Measurements from ENCODE around the gene BMX. TPM values are rescaled to one million over a fixed set of nuclear protein-coding genes. Genes with fewer than 3 reads are reported as not detected.

BMX gene
- total RNA-seq, 1 donor from 2014 or later, result not detected

DNA sequence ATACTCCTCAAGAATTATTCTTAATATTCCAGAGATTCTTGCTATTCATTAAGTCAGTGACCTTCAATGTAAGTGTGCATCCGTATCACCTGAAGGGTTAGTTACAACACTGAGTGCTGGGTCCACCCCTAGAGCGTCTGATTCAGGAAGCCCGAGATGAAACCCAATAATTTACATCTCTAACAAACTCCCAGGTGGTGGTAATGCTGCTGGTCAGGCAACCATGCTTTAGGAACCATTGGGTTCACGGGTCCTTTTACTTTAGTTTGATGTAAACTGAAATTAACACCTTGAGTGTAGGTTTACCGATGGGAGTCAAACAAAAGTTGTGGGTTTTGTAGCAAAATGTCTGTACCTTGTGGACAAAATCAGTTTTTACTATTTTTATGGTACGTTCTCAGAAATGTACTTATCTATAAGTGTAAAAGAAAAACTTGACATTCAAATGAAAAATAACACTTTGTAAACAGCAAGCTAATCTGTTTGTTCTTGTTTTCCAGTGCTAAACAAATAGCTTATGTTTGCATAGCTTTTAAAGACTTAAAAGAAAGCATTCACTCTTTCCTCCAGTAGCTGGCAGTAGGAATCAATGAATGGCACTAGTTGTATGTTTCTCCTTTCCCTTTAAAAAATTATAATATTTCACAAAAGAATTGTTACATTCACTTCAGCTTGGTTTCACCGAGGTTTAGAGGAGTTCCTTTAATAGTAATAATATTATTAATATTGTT, 67.4 kb downstream of the BMX start:
- DNase-seq (ENCODE audit: low read depth), result no peak

DNA sequence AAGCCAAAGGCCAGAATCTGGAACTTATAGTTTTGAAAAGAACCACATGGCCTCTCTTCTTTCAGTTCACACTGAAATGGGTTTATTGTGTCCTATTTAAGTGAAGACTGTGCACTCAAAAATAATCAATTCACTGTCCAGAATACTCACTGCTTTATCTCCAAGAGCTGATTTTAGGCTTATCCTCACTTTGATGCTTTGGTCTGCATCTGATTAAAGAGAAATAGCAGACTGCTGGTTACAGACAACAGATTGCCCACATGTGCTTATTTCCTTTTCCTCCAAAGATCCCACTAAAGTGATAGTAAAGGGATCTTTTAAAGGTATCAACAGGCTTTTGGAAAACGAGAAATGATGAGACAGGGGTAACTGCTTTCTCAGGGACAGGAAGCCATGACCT, 69.5 kb downstream of the BMX start:
- no peak for DNase-seq (ENCODE audit: low read depth)

DNA sequence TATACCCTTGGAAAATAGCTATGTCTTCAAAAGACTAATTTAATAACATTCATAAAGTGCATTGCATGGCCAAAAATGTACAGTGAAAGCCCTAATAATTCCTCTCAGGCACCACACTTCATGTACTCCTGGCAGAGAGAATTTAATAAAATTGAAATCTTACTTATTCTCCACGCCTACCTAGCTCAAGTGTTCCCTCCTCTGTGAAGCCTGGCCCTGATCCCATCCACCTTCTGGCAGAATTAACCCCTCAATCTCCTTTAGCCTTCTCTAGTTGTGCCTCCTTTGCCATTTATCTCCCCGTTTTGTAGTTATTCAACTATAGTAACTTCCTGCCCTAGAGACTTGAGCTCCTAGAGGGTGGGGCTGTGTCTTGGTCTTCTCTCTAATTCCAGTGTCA, 73.4 kb downstream of the BMX start:
- DNase-seq (ENCODE audit: low read depth), result no peak

DNA sequence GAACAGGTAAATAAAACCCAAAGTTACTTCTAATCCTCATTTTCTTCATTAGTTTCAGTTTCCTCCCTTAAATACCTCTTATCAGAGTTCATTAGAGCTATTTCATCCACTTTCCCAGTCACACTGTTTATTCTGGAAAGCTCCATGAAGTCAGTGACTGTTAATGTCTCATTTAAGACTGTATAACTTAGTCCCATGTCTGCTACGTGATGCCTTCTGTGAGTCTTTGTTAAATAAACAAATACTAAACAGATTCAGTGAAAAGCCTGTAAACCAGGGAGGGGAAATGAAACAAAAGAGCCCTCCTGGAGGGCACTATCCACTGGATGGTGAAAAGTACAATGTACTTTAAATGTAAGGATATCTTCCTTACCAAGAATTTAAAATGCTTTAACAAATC, 75.4 kb downstream of the BMX start:
- DNase-seq (ENCODE audit: low read depth), result no peak

DNA sequence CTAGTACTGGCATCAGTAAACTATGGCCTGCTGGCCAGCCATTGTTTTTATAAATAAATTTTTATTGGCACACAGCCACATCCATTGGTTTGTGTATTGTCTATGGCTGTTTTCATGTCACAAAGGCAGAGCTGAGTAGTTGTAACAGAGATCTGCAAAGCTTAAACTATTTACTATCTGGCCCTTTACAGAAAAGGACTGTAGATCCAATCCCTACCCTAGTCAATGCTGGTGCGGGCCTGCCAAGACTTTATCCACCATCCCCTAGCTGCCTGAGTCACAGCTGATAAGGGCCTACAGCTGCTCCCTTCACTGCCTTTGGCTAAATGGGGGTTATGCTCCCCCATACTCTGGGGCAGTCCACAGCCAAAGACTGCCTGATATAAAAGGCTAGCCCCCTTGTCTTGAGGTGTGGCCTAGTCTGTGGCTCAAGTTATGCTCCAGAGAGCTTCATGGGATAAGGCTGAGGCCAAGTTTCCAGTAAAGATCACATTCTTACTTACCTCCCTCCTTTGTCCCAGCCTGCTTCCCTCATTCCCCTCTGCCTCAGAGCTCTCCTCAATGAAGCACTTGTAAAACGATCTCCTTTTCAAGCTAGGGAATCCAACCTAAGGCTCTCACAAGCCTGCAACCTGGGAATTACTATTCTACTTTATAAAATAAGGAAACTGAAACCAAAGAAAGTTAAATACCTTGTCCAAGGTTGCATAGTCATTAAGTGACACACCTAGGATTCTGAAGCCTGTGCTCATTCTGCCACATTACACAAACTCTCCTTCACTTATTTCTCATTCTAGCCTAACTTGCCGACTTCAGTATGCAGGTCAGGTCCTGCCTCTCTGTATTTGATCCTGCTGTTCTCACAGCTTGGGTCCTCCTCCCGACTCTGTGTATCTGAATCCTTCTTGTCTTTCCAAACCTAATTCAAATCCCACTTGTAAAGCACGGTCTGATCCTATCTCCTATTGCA, 79.5 kb downstream of the BMX start:
- no peak for DNase-seq (ENCODE audit: low read depth)

DNA sequence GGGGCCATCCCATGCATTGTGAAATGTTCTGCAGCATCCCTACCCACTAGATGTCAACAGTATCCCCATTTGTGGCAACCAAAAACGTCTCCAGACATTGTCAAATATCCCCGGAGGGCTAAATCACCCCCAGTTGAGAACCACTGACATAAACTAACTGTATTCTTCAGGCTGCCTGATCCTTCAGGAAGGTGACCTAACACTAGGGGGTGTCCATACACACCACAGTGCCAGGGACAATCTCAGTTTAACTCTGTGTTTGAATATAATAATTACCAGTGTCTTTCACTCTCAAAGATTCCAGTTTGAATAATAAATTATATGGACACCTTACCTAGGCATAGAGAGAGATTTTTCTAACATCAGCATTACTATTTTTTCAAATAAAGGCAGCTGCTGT, 93.8 kb downstream of the BMX start:
- no peak for DNase-seq (ENCODE audit: low read depth)

DNA sequence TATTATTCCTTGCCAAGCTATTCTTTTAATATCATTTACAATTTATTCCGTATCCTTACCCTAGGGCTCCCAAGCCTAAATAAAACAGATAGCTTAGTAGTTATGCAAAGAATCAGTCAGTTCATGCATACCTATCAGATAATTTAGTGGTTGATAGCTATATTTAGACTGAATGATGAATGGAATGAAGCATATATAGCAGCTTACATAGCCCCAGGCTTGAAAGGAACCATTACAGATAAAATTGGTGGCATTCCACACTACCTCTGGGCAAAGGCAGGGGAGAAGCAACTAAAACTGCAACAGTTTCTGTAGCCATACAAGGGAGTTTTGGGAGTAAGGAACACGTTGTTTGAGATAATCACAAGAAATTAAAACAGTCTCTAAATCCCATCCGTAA, 97.4 kb downstream of the BMX start:
- no peak for DNase-seq (ENCODE audit: low read depth)

DNA sequence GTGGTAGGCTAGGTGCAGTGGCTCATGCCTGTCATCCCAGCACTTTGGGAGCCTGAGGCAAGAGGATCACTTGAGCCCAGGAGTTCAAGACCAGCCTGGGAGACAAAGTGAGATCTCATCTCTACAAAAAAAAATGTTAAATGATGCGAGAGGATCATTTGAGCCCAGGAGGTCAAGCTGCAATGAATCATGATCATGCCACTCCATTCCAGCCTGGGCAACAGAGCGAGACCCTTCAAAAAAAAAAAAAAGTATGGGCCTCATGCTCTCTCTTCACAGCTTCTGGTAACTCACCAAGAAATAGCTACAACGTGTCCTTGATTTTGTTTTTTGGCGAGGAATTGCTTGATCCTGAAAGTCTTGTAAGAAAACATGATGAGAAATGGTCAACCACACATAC, 98.9 kb downstream of the BMX start:
- DNase-seq (ENCODE audit: low read depth), result no peak

DNA sequence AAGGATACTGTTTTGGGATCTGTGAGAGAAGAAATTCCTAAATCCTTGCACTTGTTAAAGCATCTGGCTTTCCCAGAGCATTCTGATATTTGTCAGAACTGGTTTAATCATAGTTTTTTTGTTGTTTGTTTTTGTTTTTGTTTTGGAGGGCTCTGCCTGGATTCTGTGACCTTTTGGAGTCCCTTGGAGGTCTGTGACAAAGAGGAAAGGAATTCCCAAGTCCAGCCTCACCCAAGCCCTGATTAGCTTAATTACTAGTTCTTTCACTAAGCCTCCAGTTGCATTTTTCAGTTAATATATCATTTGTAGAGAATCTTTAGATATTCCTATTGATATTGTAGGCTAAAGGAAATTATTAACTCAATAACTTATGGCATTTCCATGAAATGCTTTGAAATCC, 99.4 kb downstream of the BMX start:
- DNase-seq (ENCODE audit: low read depth), result no peak

DNA sequence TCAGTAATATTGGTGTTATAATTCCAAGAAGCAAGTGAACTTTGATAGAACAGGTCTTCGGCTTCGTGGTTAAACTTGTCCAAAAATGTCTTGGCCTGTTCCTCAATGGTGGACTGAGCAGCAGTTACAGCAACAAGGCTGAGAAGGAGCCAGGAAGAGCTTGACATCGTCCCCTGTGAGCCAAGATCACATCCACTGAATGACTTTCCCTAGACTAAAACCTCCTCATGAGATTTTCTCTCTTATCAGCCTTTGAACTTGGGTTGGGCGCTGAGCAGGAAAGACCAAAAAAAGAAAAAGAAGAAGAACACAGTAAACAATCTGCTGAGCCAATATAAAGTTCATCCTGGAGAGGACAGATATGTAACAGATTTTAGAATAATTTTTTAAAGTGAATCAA, 100.1 kb downstream of the BMX start, which contains the start of gene ACE2:
Gene ACE2 (minus strand): TSS at position 216 of the 400 bp plus-strand sequence. CDS start 49 bp downstream, at position 167.
- no peak for DNase-seq (ENCODE audit: low read depth)

DNA sequence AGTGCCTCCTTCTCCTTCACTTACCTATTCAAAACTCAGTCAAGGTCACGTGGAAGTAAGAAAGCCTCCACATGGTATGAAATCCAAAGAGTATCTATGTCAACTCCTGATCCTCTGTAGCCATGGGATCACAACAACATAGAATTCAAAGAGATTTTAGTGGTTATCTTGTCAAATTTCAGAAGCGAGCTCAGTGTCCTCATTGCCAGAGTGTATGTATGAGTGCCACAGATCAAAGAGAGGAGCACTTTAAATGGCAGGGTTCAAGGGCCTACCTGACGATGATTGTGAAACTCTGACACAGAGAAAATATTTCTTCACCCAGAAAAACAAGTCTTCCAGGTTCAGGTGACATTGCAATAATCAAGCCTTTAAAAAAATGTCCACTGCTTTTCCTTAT, 101.3 kb downstream of the BMX start:
- no peak for DNase-seq (ENCODE audit: low read depth)

DNA sequence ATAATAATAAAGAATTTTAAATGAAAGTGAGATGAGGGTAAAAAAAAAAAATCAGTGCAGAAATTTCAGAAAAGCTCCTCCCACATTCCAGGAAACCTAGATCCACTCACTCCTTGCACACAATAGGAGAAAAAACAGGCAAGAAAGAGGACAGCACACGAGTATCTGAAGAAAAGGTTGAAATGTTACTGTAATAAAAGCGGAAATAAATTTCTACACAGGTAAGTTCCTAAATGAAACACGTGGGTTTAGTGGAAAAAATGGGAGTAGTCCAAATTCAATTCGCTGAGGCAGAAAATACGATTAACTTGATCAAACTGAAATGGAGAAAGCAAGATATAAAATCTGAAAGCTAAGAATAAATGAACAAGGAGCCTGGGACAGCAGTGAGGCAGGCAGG, 102.2 kb downstream of the BMX start:
- DNase-seq (ENCODE audit: low read depth), result no peak

DNA sequence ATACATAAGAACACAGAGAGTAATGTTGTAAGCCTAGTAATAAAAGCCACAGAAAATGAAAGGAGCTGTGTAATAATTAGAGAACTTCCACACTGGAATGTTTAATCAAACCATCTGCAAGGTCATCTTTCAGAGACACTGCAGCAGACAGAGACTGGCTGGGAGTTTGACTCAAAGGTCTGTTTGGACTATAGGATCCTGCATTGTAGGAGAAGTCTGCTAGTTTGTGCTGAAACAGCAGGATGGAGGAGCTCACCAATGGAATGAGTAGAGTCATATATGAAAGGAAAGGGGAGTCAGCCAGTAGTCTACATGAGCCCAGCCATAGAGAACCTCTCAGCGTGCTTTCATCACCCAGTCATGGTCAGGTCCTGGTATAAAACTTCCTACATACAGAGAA, 104.6 kb downstream of the BMX start:
- DNase-seq (ENCODE audit: low read depth), result no peak

Other genes starting within 250 kb of the BMX start
- gene ASB9, start 230.7 kb upstream of the BMX start, total RNA-seq, result 0.70 and 1.1 TPM in 2 replicates
- 0.52 and 5.8 TPM in 2 replicates for gene ASB11, start 185.2 kb upstream of the BMX start, total RNA-seq
- gene PIGA, start 165.3 kb upstream of the BMX start, total RNA-seq, result 5.0 and 7.5 TPM in 2 replicates
- gene VEGFD, start 116.4 kb upstream of the BMX start, total RNA-seq, result 0.32 TPM in 1 of 2 replicates, not detected in the other
- gene PIR, start 7.5 kb upstream of the BMX start, total RNA-seq, result 4.6 and 7.3 TPM in 2 replicates
- gene ACE2, start 100.2 kb downstream of the BMX start, total RNA-seq, result not detected in 2 replicates
- gene CLTRN, start 164.0 kb downstream of the BMX start, total RNA-seq, result not detected in 2 replicates
- 4.1 and 4.7 TPM in 2 replicates for gene CA5B, start 237.5 kb downstream of the BMX start, total RNA-seq